Measurements from ENCODE around the gene POLR3GL.
"Not testable (repeated sequence)": the region's sequence is repeated elsewhere in the genome, so short reads cannot be mapped to it uniquely, and the experiment has no call there.

POLR3GL gene

DNA sequence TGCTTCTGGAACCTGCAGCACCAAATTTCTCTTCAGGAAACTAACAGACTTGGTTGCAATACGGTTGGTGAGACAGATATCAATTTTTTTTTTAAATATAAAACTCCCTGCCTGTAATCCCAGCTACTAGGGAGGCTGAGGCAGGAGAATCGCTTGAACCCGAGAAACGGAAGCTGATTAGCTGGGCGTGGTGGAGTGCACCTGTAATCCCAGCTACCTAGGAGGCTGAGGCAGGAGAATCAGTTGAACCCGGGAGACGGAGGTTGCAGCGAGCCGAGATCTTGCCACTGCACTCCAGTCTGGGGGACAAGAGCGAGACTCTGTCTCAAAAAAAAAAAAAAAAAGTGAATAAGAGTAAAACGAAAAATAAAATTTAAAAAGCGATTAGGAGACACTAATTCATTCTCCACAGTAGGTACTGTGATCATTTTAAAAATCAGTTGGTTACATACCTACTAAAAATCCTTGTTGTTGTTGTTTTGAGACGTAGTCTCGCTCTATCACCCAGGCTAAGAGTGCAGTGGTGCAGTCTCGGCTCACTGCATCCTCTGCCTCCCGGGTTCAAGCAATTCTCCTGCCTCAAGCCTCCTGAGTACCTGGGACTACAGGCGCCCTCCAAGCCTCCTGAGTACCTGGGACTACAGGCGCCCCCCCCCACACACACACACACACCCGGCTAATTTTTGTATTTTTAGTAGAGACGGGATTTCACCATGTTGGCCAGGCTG lies 36.4 kb upstream of the POLR3GL start:
- Histone ChIP-seq H3K36me3 (ENCODE audit: control insufficient read depth, insufficient read depth, low read length) (peaks cover 30% of the 10 kb centered on the region), H3K4me3 (ENCODE audit: extremely low read depth, insufficient read depth, low read length, poor library complexity, severe bottlenecking) (peak overlapping the region; percentile 86), H3K4me1 (ENCODE audit: control insufficient read depth, insufficient read depth, low read length, poor library complexity, severe bottlenecking) (no peaks in the 10 kb centered on the region), H3K9me3 (ENCODE audit: control insufficient read depth, low read length) (no peaks in the 10 kb centered on the region), H3K27ac (ENCODE audit: low read depth, low read length, severe bottlenecking) (peak overlapping the region; percentile 89)
- 73 to 75% methylated on average over 10 to 11 of the region's 20 CpGs for WGBS, 2 experiments (ENCODE audit: insufficient coverage in 2 of 2)

DNA sequence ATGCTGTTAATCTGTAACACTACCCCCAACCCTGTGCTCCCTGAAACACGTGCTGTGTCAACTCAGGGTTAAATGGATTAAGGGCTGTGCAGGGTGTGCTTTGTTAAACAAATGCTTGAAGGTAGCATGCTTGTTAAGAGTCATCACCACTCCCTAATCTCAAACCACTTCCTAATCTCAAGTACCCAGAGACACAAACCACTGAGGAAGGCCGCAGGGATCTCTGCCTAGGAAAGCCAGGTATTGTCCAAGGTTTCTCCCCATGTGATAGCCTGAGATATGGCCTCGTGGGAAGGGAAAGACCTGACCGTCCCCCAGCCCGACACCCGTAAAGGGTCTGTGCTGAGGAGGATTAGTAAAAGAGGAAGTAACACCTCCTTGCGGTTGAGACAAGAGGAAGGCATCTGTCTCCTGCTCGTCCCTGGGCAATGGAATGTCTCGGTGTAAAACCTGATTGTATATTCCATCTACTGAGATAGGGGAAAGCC lies 31.9 kb upstream of the POLR3GL start:
- not testable (repeated sequence) for H3K4me1 ChIP-seq (ENCODE audit: control insufficient read depth, insufficient read depth, low read length, poor library complexity, severe bottlenecking); H3K9me3 ChIP-seq (ENCODE audit: control insufficient read depth, low read length); H3K4me3 ChIP-seq (ENCODE audit: extremely low read depth, insufficient read depth, low read length, poor library complexity, severe bottlenecking); H3K27ac ChIP-seq (ENCODE audit: low read depth, low read length, severe bottlenecking)
- WGBS, 2 experiments (ENCODE audit: insufficient coverage in 2 of 2), result 17 to 25% methylated on average over 1 to 4 of the region's 9 CpGs
- H3K36me3 ChIP-seq (ENCODE audit: control insufficient read depth, insufficient read depth, low read length), result peaks cover 37% of the 10 kb centered on the region

DNA sequence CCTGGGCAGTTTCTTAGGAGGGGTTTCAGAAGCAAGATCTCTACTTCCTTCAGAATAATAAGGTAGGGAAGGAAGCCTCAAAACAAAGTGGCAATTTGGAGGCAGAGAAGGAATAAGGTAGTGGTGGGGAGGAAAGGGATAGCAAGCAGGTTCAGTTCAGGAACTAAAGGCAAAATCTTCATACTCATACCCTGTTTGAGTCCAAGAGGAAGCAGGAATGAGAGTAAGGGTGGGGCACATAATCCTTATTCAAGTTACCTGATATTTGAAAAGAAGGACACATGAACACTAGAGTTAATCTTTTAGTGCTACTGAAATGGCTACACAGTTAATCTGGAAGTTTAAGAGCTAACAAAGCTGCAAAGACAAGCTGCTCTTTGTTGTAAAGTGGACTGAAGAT lies 28.8 kb upstream of the POLR3GL start:
- H3K9me3 ChIP-seq (ENCODE audit: control insufficient read depth, low read length), result no peaks in the 10 kb centered on the region
- H3K27ac ChIP-seq (ENCODE audit: low read depth, low read length, severe bottlenecking), result no peak overlapping the region
- H3K4me1 ChIP-seq (ENCODE audit: control insufficient read depth, insufficient read depth, low read length, poor library complexity, severe bottlenecking), result no peaks in the 10 kb centered on the region
- H3K4me3 ChIP-seq (ENCODE audit: extremely low read depth, insufficient read depth, low read length, poor library complexity, severe bottlenecking), result no peak overlapping the region
- peaks cover 51% of the 10 kb centered on the region for H3K36me3 ChIP-seq (ENCODE audit: control insufficient read depth, insufficient read depth, low read length)

DNA sequence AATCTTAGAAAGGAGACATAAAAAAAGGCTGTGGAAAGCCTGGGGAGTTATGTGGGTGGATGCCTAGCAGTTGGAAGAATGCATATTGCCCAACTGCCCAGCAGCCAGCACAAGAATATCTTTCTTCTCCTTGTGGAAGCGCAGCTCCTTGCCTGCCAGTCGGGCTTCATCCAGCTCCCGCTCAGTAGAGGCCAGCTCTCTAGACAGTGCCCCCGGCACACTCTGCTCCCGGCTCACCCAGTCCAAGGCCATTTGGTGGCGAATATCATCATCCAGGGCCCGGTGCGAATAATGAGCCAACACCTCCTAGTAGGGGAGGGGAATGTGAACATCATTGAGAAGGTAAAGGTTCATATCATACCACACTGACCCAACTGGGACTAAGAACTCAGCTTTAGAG lies 28.2 kb upstream of the POLR3GL start:
- H3K4me1 ChIP-seq (ENCODE audit: control insufficient read depth, insufficient read depth, low read length, poor library complexity, severe bottlenecking), result no peaks in the 10 kb centered on the region
- no peak overlapping the region for H3K27ac ChIP-seq (ENCODE audit: low read depth, low read length, severe bottlenecking)
- no peak overlapping the region for H3K4me3 ChIP-seq (ENCODE audit: extremely low read depth, insufficient read depth, low read length, poor library complexity, severe bottlenecking)
- WGBS, 2 experiments (ENCODE audit: insufficient coverage in 2 of 2), result 91 to 96% methylated on average over 3 to 5 of the region's 8 CpGs
- H3K9me3 ChIP-seq (ENCODE audit: control insufficient read depth, low read length), result no peaks in the 10 kb centered on the region
- peaks cover 51% of the 10 kb centered on the region for H3K36me3 ChIP-seq (ENCODE audit: control insufficient read depth, insufficient read depth, low read length)

DNA sequence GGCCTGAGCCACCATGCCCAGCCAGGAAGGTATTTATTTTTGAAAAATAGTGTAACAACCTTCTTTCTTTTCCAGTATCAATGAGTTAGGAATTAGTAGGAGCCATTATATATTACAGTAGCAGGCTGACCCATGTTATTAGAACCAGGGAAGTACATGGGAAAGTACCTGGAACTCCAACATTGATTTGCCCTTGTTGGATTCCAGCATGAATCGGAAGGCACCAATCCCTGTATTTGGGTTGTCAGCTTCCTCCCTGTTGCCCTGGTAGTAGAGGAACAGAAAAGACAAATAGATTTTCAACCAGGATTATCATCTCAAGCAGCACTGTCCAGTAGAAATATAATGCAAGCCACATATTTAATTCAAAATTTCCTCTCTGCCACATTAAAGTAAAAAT lies 27.1 kb upstream of the POLR3GL start:
- H3K36me3 ChIP-seq (ENCODE audit: control insufficient read depth, insufficient read depth, low read length), result peaks cover 58% of the 10 kb centered on the region
- 100% methylated on average over 1 of the region's 1 CpG; no CpG with 5 or more reads in 1 of the 2 experiments for whole genome bisulfite sequencing, 2 experiments (ENCODE audit: insufficient coverage in 2 of 2)
- H3K4me3 ChIP-seq (ENCODE audit: extremely low read depth, insufficient read depth, low read length, poor library complexity, severe bottlenecking), result no peak overlapping the region
- H3K4me1 ChIP-seq (ENCODE audit: control insufficient read depth, insufficient read depth, low read length, poor library complexity, severe bottlenecking), result no peaks in the 10 kb centered on the region
- H3K9me3 ChIP-seq (ENCODE audit: control insufficient read depth, low read length), result no peaks in the 10 kb centered on the region
- H3K27ac ChIP-seq (ENCODE audit: low read depth, low read length, severe bottlenecking), result no peak overlapping the region

DNA sequence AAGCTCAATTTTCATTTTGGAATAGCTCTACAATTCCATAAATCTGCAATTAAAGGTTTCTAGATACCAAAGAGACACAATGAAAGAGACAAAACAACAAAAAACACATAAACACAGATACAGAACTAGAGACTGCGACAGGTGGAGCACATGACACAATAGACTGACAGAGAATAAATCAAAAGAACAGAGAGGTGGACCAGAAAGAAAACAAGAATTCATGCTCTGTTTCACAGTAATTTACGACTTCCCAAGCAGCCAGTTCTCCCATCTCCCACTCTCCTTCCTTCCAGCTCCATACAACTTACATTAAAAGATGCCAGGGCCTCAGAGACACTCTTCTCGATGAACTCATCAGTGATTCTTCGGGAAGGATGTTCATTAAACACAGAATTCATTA lies 22.1 kb upstream of the POLR3GL start:
- no peak overlapping the region for H3K27ac ChIP-seq (ENCODE audit: low read depth, low read length, severe bottlenecking)
- H3K9me3 ChIP-seq (ENCODE audit: control insufficient read depth, low read length), result no peaks in the 10 kb centered on the region
- H3K4me1 ChIP-seq (ENCODE audit: control insufficient read depth, insufficient read depth, low read length, poor library complexity, severe bottlenecking), result no peaks in the 10 kb centered on the region
- no peak overlapping the region for H3K4me3 ChIP-seq (ENCODE audit: extremely low read depth, insufficient read depth, low read length, poor library complexity, severe bottlenecking)
- whole genome bisulfite sequencing, 2 experiments (ENCODE audit: insufficient coverage in 2 of 2), result 94 to 100% methylated on average over 3 to 4 of the region's 4 CpGs
- H3K36me3 ChIP-seq (ENCODE audit: control insufficient read depth, insufficient read depth, low read length), result peaks cover 65% of the 10 kb centered on the region

DNA sequence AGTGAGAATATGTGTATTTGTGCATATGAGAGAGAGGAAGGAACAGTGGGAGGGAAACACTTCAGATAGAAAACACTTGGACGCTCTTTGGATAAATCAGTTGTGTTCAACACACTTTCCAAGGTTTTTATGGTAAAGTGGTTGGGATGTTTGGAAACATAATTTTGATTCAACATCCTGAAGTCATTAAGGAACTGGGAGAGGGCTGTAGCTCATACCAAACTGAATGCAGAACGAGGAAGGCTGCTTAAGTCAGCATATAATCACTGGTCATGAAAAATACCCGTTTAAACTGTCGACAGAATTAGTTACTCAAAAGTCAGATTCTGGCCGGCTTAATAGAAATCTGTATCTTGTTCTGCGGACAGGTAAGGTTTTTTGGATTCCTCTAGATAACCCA lies 21.6 kb upstream of the POLR3GL start:
- Histone ChIP-seq H3K27ac (ENCODE audit: low read depth, low read length, severe bottlenecking) (no peak overlapping the region), H3K36me3 (ENCODE audit: control insufficient read depth, insufficient read depth, low read length) (peaks cover 66% of the 10 kb centered on the region), H3K4me3 (ENCODE audit: extremely low read depth, insufficient read depth, low read length, poor library complexity, severe bottlenecking) (no peak overlapping the region), H3K9me3 (ENCODE audit: control insufficient read depth, low read length) (no peaks in the 10 kb centered on the region), H3K4me1 (ENCODE audit: control insufficient read depth, insufficient read depth, low read length, poor library complexity, severe bottlenecking) (no peaks in the 10 kb centered on the region)
- 87 to 97% methylated on average over 5 to 6 of the region's 6 CpGs for WGBS, 2 experiments (ENCODE audit: insufficient coverage in 2 of 2)

DNA sequence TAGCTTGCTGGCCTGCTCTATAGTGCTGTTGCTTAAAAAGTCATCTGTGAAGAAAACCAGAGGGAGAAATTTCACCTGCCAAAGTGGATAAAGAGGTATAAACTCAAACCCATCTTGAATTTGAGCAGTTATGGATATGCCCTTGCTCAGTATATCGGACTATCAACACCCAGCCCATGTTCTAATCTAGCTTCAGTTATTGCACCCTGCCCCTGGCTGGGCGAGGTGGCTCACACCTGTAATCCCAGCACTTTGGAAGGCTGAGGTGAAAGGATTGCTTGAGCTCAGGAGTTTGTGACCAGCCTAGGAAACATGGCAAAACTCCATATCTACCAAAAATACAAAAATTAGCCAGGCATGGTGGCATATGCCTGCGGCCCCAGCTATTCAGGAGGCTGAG lies 20.0 kb upstream of the POLR3GL start:
- Histone ChIP-seq H3K9me3 (ENCODE audit: control insufficient read depth, low read length) (no peaks in the 10 kb centered on the region), H3K4me1 (ENCODE audit: control insufficient read depth, insufficient read depth, low read length, poor library complexity, severe bottlenecking) (no peaks in the 10 kb centered on the region), H3K4me3 (ENCODE audit: extremely low read depth, insufficient read depth, low read length, poor library complexity, severe bottlenecking) (no peak overlapping the region), H3K36me3 (ENCODE audit: control insufficient read depth, insufficient read depth, low read length) (peaks cover 77% of the 10 kb centered on the region), H3K27ac (ENCODE audit: low read depth, low read length, severe bottlenecking) (no peak overlapping the region)
- WGBS, 2 experiments (ENCODE audit: insufficient coverage in 2 of 2), result 80 to 91% methylated on average over 1 to 3 of the region's 3 CpGs

DNA sequence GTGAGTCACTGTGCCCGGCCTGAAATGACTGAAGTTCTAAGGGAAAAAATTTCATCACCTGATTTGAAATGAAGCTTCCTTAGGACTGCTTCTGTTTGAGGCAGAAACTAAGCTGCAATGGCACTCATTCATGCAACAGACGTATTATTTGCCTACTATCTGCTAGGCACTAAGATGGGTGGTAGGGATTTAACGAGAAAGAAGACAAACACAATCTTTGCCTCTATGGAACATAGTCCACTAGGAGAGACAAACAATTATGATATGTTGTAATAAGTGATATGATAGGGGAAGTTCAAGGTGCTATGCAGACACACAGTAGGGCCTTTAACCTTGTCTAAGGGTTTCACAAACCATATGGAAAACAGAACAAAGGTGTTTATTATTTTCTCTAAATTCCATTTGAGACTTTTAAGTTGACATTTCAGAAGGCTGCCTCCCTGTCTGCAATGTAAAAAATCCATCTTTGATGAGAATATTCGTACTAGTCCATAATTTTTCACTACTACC lies 18.0 kb upstream of the POLR3GL start:
- Histone ChIP-seq H3K9me3 (ENCODE audit: control insufficient read depth, low read length) (no peaks in the 10 kb centered on the region), H3K36me3 (ENCODE audit: control insufficient read depth, insufficient read depth, low read length) (peaks cover 67% of the 10 kb centered on the region), H3K4me3 (ENCODE audit: extremely low read depth, insufficient read depth, low read length, poor library complexity, severe bottlenecking) (no peak overlapping the region), H3K27ac (ENCODE audit: low read depth, low read length, severe bottlenecking) (no peak overlapping the region), H3K4me1 (ENCODE audit: control insufficient read depth, insufficient read depth, low read length, poor library complexity, severe bottlenecking) (no peaks in the 10 kb centered on the region)
- 87 to 100% methylated on average over 2 to 3 of the region's 4 CpGs for WGBS, 2 experiments (ENCODE audit: insufficient coverage in 2 of 2)

DNA sequence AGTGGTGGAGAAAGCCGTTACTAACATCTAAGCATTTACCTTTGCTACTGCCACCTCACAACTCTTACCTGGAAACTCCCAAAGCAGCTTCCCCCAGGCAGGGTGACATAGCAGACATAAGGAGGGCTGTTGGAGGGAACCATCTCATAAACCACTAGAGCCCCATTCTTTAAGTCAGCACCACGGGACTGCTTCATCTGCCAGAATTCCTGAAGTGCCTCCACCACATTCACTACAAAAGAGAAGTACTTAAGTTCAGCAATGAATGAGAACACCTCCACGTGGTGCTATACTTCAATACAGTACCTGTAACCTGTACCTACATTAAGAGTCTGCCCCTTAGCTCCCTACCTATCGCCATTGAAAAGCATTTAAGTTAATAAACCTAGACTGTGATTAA lies 16.9 kb upstream of the POLR3GL start:
- WGBS, 2 experiments (ENCODE audit: insufficient coverage in 2 of 2), result 54 to 64% methylated on average over 2 of the region's 4 CpGs
- Histone ChIP-seq H3K27ac (ENCODE audit: low read depth, low read length, severe bottlenecking) (no peak overlapping the region), H3K4me3 (ENCODE audit: extremely low read depth, insufficient read depth, low read length, poor library complexity, severe bottlenecking) (no peak overlapping the region), H3K4me1 (ENCODE audit: control insufficient read depth, insufficient read depth, low read length, poor library complexity, severe bottlenecking) (no peaks in the 10 kb centered on the region), H3K36me3 (ENCODE audit: control insufficient read depth, insufficient read depth, low read length) (peaks cover 68% of the 10 kb centered on the region), H3K9me3 (ENCODE audit: control insufficient read depth, low read length) (no peaks in the 10 kb centered on the region)

DNA sequence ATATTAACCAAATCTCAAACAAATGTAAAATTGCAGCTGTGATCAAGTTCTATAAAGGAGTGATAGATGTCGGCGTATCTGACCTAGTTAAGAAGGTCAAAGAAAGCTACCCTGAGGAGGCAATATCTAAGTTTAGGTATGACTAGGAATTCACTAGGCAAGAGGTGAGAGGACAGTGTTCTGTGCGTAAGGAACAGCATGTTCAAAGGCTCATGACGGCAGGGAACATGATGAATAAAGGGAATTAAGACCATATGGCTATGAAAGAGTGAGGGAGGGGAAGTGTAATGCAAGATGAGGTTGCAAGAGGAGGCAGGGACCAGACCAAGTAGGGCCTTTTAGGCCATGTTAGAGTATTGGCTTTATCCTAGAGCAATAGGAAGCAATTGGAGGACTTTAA lies 15.3 kb upstream of the POLR3GL start:
- H3K27ac ChIP-seq (ENCODE audit: low read depth, low read length, severe bottlenecking), result no peak overlapping the region
- no peak overlapping the region for H3K4me3 ChIP-seq (ENCODE audit: extremely low read depth, insufficient read depth, low read length, poor library complexity, severe bottlenecking)
- WGBS, 2 experiments (ENCODE audit: insufficient coverage in 2 of 2), result 98 to 100% methylated on average over 4 of the region's 4 CpGs
- H3K4me1 ChIP-seq (ENCODE audit: control insufficient read depth, insufficient read depth, low read length, poor library complexity, severe bottlenecking), result no peaks in the 10 kb centered on the region
- peaks cover 66% of the 10 kb centered on the region for H3K36me3 ChIP-seq (ENCODE audit: control insufficient read depth, insufficient read depth, low read length)
- H3K9me3 ChIP-seq (ENCODE audit: control insufficient read depth, low read length), result no peaks in the 10 kb centered on the region

Data from mesodermal cell (in vitro differentiated cells).